CD14-positive monocyte (primary cell): ENCODE results near the gene PSMD13. TPM values are rescaled to one million over a fixed set of nuclear protein-coding genes. Genes with fewer than 3 reads are reported as not detected.

Source experiments
- DNase-seq, 3 donors: peaks; one replicate each; pipeline ENCODE4 v3.0.0-alpha.2; 2011 to 2022
- H2AFZ ChIP-seq: 2 replicates; pipeline ENCODE4 v1.6.0; 2012; ENCODE audit warnings: mild to moderate bottlenecking, low read depth, low read length, inconsistent platforms; ENCODE audit not compliant: insufficient read depth, poor library complexity, severe bottlenecking
- H3K27ac ChIP-seq, 2 donors: 1 replicate in 1 of 2; 2 replicates in 1 of 2; pipeline ENCODE4 v1.5.1; 2012 to 2013; ENCODE audit warnings: low read length in 2 of 2, control low read depth in 1 of 2, inconsistent platforms in 1 of 2, low read depth in 1 of 2, mild to moderate bottlenecking in 1 of 2
- H3K27me3 ChIP-seq, 2 donors: one replicate each; pipeline versions ENCODE4 v1.6.0 to v1.6.1; 2011 to 2013; ENCODE audit warnings: low read length in 2 of 2; ENCODE audit not compliant: control insufficient read depth in 2 of 2, insufficient read depth in 2 of 2
- H3K36me3 ChIP-seq, 2 donors: replicated peaks in 1 of 2; 1 replicate in 1 of 2; 2 replicates in 1 of 2; pipeline versions ENCODE4 v1.5.1 to v1.6.1; 2012 to 2013; ENCODE audit warnings: low read length in 2 of 2, control low read depth in 1 of 2, inconsistent platforms in 1 of 2, mild to moderate bottlenecking in 1 of 2; ENCODE audit not compliant: insufficient read depth in 2 of 2, control insufficient read depth in 1 of 2
- H3K4me1 ChIP-seq, 2 donors: 1 replicate in 1 of 2; 2 replicates in 1 of 2; pipeline versions ENCODE4 v1.5.1 to v1.6.1; 2012 to 2013; ENCODE audit warnings: low read length in 2 of 2, control low read depth in 1 of 2, inconsistent platforms in 1 of 2, mild to moderate bottlenecking in 1 of 2, moderate library complexity in 1 of 2; ENCODE audit not compliant: insufficient read depth in 2 of 2, control insufficient read depth in 1 of 2
- H3K4me2 ChIP-seq: replicated peaks from 2 replicates; pipeline ENCODE3; 2012; ENCODE audit warnings: low read length, moderate library complexity, mild to moderate bottlenecking; ENCODE audit not compliant: poor library complexity, severe bottlenecking; ENCODE audit errors: extremely low read depth
- H3K4me3 ChIP-seq, 3 experiments: fragments of 200-600 bp in 1 of 3; sonication (generic) in 1 of 3; replicated peaks in 1 of 3; 1 replicate in 2 of 3; 2 replicates in 1 of 3; pipeline ENCODE4 v1.5.1; 2011 to 2013; ENCODE audit warnings: low read length in 3 of 3, mild to moderate bottlenecking in 3 of 3, control low read depth in 2 of 3, low read depth in 2 of 3, inconsistent platforms in 1 of 3, moderate library complexity in 1 of 3
- H3K79me2 ChIP-seq: 2 replicates; pipeline ENCODE4 v1.6.0; 2012; ENCODE audit warnings: mild to moderate bottlenecking, control low read depth, inconsistent platforms, low read length, moderate library complexity; ENCODE audit not compliant: insufficient read depth
- H3K9ac ChIP-seq: 2 replicates; pipeline ENCODE4 v1.6.0; 2017; ENCODE audit warnings: low read length, mild to moderate bottlenecking; ENCODE audit not compliant: insufficient read depth, poor library complexity, severe bottlenecking
- H3K9me3 ChIP-seq, 2 donors: replicated peaks in 1 of 2; 1 replicate in 1 of 2; 2 replicates in 1 of 2; pipeline versions ENCODE4 v1.5.1 to v1.6.1; 2012 to 2013; ENCODE audit warnings: low read length in 2 of 2, control low read depth in 1 of 2; ENCODE audit not compliant: control insufficient read depth in 1 of 2, insufficient read depth in 1 of 2
- H4K20me1 ChIP-seq: 2 replicates; pipeline ENCODE4 v1.6.0; 2012; ENCODE audit warnings: mild to moderate bottlenecking, low read length, control low read depth, moderate library complexity; ENCODE audit not compliant: insufficient read depth
- H3K27ac Mint-ChIP-seq, 7 donors: one replicate each; pipeline ENCODE4 v1.8.0; 2020; ENCODE audit warnings: mild to moderate bottlenecking in 7 of 7, mixed read lengths in 7 of 7, moderate library complexity in 6 of 7, inconsistent platforms in 2 of 7
- H3K27me3 Mint-ChIP-seq, 3 donors: one replicate each; pipeline ENCODE4 v1.8.0; 2021 to 2022; ENCODE audit warnings: low read depth in 3 of 3, mild to moderate bottlenecking in 3 of 3, mixed read lengths in 3 of 3, moderate library complexity in 3 of 3, inconsistent platforms in 1 of 3
- H3K36me3 Mint-ChIP-seq, 2 donors: one replicate each; pipeline ENCODE4 v1.8.0; 2020; ENCODE audit warnings: mixed read lengths in 2 of 2, inconsistent platforms in 1 of 2, mild to moderate bottlenecking in 1 of 2
- H3K4me1 Mint-ChIP-seq: one replicate; pipeline ENCODE4 v1.8.0; 2020; ENCODE audit warnings: mild to moderate bottlenecking, mixed read lengths
- H3K4me3 Mint-ChIP-seq, 2 donors: one replicate each; pipeline ENCODE4 v1.8.0; 2020; ENCODE audit warnings: mild to moderate bottlenecking in 2 of 2, mixed read lengths in 2 of 2, moderate library complexity in 1 of 2
- H3K9me3 Mint-ChIP-seq, 7 donors: one replicate each; pipeline ENCODE4 v1.8.0; 2020 to 2022; ENCODE audit warnings: mixed read lengths in 7 of 7, mild to moderate bottlenecking in 6 of 7, moderate library complexity in 6 of 7, inconsistent platforms in 2 of 7
- CTCF ChIP-seq: fragments of 200-600 bp; IDR thresholded peaks from one replicate; pipeline ENCODE4 v1.8.0; 2022; ENCODE audit warnings: antibody characterized with exemption, mild to moderate bottlenecking
- WGBS: methylation state at CpG from one replicate; pipeline ENCODE4 v1.1.5; 2013; ENCODE audit warnings: missing lambda C conversion rate; ENCODE audit not compliant: insufficient coverage; 5-methylcytosine and 5-hydroxymethylcytosine counted together
- intact Hi-C, 2 donors: fragments of 100-400 bp; cut with micrococcal nuclease; formaldehyde crosslinking; loops; one replicate each; pipeline versions ENCODE4 v1.15.0 to v1.15.1; 2023
- polyA plus RNA-seq, 3 donors: library from polyadenylated mRNA; depleted of rRNA in 1 of 3; unstranded in 2 of 3; stranded (reverse) in 1 of 3; fragments of 300-500 nt in 2 of 3; fragments of >200 nt in 1 of 3; fragmentation: Illumina TruSeq in 2 of 3; gene quantifications; 1 replicate in 2 of 3; 2 replicates in 1 of 3; pipeline ENCODE4 v1.2.3, GENCODE V29; 2012 to 2021

PSMD13 gene
- polyA plus RNA-seq, 3 donors = 136 to 272 (median 218) TPM

- Mint-ChIP-seq H3K27ac (peak overlapping the region in 1 of 7 donors; percentile 46), H3K27me3 (no peaks in the 10 kb centered on the region)
- intact Hi-C loops = loop anchor here (5.0 kb wide), 4 partner anchors 37 to 107 kb away; partner anchors contain the start of genes IFITM2 (in 1 of the 2) and PGGHG (in 1 of the 2)
Measured at GRCh38 chr11:250274-250673, 13.5 kb downstream of the PSMD13 start.

GRCh38 chr11:250740-251299, 14.0 kb downstream of the PSMD13 start:
- peaks cover 5% of the 10 kb centered on the region for H4K20me1 ChIP-seq
- intact Hi-C loops = loop anchor here (5.0 kb wide), 4 partner anchors 36 to 106 kb away; partner anchors contain the start of genes IFITM2 (in 1 of the 2) and PGGHG (in 1 of the 2)
- Mint-ChIP-seq H3K36me3 (peaks cover 75 to 81% of the 10 kb centered on the region in 2 donors), H3K27me3 (no peaks in the 10 kb centered on the region), H3K27ac (peak overlapping the region in 3 of 7 donors; percentile 60 to 84 (median 65)), H3K9me3 (no peaks in the 10 kb centered on the region), H3K4me1 (no peaks in the 10 kb centered on the region), H3K4me3 (no peak overlapping the region)
- no peaks in the 10 kb centered on the region for H3K4me1 ChIP-seq
- H3K4me2 ChIP-seq = no peak overlapping the region
- H3K27me3 ChIP-seq = no peaks in the 10 kb centered on the region
- WGBS = 92% methylated on average over 5 of the region's 10 CpGs
- no peaks in the 10 kb centered on the region for H3K9me3 ChIP-seq
- H2AFZ ChIP-seq = no peak overlapping the region
- no peaks in the 10 kb centered on the region for H3K79me2 ChIP-seq
- DNase-seq = peak; percentile 43 to 59 (median 57)
- H3K36me3 ChIP-seq = peaks cover 78 to 80% of the 10 kb centered on the region in 2 donors
- peak; percentile 79 for TF ChIP-seq CTCF
- no peak overlapping the region for H3K9ac ChIP-seq
- no peak overlapping the region for H3K4me3 ChIP-seq
- H3K27ac ChIP-seq = no peak overlapping the region

More at GRCh38 chr11:250274-250673, 13.5 kb downstream of the PSMD13 start:
- H3K27ac ChIP-seq = no peak overlapping the region
- no peak for DNase-seq
- no peaks in the 10 kb centered on the region for H3K4me1 ChIP-seq
- H2AFZ ChIP-seq = no peak overlapping the region
- no peak for TF ChIP-seq CTCF
- H3K9ac ChIP-seq = no peak overlapping the region
- 83% methylated on average over 2 of the region's 5 CpGs for WGBS
- H3K4me3 ChIP-seq = no peak overlapping the region
- no peaks in the 10 kb centered on the region for H3K27me3 ChIP-seq
- Mint-ChIP-seq H3K9me3 (no peaks in the 10 kb centered on the region), H3K4me3 (no peak overlapping the region), H3K36me3 (peaks cover 80 to 87% of the 10 kb centered on the region in 2 donors), H3K4me1 (no peaks in the 10 kb centered on the region)
- peaks cover 8% of the 10 kb centered on the region for H4K20me1 ChIP-seq
- no peaks in the 10 kb centered on the region for H3K9me3 ChIP-seq
- H3K79me2 ChIP-seq = no peaks in the 10 kb centered on the region
- no peak overlapping the region for H3K4me2 ChIP-seq
- peaks cover 84 to 85% of the 10 kb centered on the region in 2 donors for H3K36me3 ChIP-seq
